ENCODE results near the gene MAD1L1.
"Not testable (repeated sequence)": the region's sequence is repeated elsewhere in the genome, so short reads cannot be mapped to it uniquely, and the experiment has no call there.

Gene MAD1L1

DNA sequence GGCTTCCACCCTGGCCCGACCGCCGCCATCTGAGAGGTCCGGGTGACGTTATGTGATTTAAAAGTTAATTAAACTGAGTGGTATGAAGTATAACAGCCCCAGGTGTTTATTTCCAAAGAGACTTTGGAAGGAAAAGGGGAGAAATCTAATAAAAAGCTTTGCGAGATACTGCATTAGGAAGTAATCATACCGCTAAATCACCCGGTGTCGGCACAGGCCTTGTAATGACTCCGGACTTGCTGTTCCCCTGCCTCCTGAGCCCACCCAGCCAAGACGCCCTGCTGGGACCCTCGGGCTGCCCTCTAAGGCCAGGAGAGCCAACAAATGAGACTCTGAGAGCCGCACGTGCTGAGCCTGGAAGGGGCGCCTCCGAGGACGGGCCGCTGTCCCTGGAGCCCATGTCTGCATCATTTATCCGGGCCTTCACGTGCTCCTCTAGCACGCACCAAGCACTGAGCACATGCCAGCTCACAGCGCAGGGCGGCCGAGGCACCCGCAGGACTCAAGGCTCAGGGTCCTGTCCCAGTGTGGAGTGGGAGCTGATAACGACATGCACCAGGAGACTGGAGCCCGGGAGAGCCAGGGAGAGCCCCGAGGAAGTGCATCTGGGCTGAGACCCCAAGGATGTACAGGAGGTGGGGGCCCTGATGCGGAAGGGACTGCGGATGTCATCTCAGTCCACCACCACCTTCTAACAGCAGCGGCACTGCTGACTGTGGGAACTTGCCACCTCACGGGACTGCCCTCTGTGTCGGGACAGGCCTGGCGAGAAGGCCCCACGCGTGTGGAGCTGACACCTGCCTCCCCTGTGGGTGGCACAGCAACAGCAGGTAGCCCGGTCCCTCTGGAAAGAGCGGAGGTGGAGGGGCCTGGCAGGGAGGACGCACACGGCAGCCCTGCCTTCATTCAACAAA is 380.0 kb downstream of the MAD1L1 start:
- DNase-seq (ENCODE audit: low read depth in 2 of 2): no peak

DNA sequence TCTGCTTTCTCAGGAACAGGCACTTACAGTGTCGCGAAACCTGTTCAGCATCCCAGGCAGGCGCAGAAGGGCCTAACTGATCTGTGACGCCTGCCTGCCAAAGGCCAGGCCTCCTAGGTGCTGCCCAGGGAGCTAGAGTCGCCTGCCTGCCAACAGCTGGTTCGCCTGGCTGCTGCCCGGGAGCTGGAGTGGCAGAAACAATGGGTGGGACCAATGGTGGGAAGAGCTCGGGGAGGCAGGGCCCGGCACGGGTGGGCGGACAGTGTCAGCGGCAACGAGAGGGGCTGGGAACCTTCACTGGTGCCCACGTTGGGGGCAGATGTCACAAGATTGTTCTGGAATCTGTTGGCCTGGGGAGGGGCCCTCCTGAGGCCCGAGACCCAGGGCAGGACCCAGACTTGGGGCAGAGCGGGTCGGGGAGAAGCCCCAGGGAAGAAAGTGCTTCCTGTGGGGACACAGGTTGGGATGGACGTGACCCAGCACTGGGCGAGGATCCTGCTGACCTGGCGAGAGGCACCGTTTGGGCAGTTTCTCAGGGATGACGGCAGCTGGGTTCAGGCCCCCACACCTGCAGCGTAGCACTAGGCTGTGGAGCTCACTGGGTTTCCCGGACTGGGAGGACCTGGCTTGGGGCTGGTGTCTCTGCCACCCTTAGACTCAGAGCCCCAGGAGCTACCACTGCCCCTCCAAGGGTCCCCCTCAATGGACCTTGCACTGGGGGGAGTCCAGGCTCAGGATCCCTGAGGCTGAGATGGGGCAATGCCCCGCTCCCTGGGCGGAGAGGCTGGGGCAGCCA is 380.8 kb downstream of the MAD1L1 start:
- no peak for DNase-seq (ENCODE audit: low read depth in 2 of 2)

DNA sequence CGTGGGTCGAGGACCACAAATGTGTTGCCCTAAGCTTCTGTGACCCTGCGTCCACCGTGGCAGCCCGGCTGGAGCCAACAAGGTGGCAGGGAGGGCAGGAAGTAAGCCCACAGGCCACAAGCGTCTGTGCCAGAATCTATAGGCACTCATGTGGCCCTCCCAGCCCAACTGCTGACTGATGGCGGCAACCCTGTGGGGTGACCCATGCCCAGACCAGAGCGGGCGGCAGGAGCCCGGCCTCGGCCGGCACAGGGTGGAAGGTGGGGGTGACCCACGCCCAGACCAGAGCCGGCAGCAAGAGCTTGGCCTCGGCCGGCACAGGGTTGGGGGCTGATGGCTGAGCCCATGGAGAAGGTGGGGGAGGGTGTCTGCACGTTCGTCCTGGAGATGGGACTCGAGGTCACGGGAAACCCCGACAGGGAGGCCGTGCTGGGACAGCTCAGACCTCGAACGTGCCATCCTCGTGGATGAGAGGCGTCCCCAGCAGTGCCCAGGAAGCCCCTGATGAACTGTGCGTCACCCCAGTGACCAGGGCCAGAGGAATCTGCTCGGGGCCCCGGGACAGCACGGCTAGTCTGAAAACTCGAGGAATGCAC is 381.7 kb downstream of the MAD1L1 start:
- DNase-seq (ENCODE audit: low read depth in 2 of 2): no peak

DNA sequence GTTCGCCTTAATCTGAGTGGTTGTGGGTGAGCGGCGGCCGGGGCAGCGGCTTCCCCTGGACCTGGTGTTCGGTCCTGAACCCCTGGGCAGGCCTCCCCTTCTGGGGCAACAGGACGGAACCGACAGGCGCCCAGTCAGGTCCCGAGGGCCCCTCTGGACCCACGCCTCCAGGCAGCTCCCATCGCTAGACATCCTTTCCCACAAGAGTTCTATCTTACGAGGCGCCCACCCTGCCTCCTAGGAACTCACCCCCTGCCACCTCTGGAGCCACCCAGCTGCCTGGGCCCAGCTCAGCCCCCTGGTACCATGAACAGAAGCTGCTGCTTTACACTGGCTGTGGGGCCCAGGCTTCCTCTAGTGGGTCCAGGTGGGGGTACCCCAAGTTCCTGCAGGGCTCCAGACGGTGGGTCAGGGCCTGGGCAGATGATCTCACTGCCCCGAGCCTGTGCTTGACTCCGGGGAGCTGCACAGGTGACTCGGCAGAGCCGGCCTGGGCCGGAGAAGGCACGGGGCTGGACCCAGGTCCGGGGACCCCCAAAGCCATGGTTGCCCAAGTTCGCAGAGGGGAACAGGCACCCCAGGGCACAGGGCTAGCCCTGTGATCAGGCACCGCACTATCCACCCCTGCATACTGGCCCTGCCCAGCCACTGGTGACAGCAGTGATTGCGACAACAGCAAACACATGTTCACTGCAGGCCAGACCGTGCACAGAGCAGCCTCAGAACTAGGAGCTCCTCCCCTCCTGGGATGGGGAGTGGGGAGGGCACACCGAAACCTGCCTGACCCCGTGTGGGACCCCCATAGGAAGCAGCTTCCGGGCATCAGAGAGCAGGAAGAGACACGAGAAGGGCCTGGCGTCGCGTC is 382.4 kb downstream of the MAD1L1 start:
- DNase-seq (ENCODE audit: low read depth in 2 of 2): no peak

DNA sequence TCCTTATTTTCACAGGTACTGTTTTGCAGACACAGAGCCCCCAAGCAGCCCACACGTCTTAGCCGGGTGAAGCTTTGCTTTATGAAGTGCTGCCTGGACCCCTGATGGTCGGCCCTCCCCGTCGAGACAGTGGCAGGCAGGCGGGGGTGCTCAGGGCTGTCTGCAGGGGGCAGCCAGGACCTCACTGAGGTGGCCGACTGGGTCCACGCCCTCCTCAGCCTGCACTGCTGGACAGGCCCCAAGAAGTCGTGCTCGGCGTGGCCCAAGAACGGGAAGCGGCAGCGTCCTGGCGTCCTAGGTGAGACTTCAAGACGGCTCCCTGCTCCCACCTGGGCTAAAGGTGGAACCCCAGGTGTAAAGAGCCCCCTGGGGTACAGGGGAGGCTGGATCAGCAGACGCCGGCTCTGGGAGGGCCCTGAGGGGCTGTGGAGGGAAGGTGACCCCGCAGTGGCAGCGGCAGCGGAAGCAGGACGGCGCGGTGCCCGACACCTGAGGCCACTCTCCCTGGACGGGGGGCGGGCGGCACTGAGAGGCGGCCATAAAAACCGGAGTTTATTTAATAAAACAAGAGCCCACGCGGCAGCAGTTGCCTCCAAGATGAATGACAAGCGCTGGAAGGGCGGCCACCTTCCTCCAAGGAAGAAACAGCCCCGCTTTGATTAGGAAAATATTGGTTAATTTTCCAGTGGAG is 383.2 kb downstream of the MAD1L1 start:
- DNase-seq (ENCODE audit: low read depth in 2 of 2): no peak

DNA sequence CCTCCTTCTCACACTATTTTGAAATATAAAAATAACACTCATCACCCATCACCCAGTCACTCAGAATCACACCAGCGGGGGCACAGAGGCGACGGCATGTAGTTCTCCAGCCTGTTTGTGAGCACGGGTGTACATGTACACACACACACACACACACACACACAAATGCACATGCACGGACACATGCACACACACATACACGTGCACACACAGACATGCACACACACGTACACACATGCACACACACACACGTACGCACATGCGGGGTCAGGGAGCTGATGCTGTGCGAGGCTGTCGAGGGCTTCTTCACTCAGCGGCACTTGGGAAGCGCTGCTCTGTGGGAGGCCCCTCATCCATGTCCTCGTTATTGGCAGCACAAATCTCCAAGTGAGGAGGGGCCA is 383.8 kb downstream of the MAD1L1 start:
- DNase-seq (ENCODE audit: low read depth in 2 of 2): no peak

DNA sequence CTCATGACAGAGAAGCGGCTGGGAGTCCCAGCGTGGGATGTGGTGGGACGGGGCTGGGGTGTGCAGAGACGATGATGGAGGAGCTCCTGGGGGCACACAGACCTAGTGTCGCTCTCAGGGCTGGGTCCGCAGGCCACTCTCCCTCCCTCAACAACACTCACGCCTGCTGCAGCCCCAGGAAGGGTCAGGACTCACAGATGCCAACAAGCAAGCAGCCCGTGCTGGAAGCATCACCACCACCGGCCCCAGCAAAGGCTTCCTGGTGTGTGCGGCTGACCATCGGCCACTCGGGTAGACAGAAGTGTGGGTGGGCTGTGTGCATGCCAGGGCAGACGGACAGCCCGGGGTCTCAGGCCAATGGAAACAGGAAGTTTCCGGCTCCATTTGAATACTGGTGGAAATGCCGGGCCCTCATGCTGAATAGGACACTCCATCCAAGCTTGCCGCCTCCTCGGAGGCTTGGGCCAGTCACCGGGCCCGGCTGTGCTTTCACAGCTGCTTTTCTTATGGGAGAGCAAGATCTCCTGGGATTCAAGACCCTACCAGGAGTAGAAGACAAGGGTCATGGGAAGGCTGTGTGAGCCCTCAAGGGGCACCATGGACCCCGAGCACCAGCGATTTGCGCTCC is 384.6 kb downstream of the MAD1L1 start:
- DNase-seq (ENCODE audit: low read depth in 2 of 2): no peak

DNA sequence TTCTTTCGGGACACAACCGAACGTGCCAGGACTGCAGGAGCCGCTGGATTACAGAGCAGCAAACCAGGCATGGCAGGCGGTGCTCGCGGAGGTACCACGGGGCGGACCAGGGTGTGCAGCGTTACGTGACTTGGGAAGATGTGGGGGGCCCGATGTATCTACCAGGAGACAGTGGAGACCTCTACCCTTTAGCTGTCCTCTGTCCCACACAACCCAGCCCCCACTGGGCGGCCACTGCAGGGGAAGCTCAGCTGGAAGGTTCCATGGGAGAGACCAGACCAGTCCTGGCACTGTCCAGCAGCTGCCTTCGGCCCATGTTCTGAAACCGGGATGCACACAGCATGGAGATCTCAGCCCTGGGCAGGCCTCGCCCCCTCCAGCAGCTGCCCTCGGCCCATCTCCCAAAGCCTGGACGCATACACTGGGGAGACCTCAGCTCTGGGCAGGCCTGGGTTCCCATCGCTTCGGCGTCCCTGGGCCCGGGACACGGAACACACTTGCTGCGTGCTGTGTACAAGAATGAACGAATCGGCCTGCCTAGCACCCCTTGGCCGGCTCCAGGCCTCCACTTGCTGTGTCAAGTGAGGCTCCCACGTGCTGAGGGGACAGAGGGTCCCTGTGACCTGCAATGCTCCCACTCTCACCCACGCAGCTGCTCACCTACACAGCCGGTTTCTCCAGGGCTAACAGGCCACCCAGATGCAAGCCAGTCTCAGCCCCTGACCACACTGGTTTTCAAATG is 385.3 kb downstream of the MAD1L1 start:
- DNase-seq (ENCODE audit: low read depth in 2 of 2): no peak

DNA sequence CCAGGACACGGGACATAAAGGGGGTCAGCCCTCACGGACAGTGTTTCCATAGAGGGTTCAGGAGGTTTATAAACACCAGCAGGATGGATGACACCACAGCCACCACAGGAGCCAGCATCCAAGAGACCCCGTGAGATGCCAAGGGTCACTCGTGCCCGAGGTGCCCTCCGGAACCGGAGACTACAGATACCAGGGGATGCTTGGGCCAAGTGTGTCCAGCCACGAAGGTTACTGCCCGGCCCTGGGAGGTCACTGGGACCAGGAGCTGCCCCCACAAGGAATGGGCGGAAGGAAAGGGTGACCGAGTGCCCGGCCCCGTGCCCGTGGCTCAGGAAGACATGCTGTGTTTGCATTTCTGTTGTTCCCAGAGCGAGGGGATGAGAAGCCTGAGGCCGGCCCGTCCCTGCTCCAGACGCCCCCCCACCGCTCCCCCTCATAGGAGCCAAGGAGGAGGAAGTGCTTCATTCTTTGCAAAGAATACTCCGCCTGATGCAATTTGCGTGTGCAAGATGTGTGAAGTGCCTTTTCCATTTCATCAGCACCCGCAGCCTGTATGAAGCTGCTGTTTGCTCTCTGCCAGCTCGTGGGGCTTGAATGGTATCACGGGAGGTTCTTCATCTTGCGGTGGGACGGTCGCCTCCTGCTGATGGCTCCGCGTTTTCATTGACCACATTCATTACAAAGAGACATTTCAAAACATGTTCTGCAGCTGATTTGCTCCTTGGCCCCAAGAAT is 386.2 kb downstream of the MAD1L1 start:
- no peak for DNase-seq (ENCODE audit: low read depth in 2 of 2)

DNA sequence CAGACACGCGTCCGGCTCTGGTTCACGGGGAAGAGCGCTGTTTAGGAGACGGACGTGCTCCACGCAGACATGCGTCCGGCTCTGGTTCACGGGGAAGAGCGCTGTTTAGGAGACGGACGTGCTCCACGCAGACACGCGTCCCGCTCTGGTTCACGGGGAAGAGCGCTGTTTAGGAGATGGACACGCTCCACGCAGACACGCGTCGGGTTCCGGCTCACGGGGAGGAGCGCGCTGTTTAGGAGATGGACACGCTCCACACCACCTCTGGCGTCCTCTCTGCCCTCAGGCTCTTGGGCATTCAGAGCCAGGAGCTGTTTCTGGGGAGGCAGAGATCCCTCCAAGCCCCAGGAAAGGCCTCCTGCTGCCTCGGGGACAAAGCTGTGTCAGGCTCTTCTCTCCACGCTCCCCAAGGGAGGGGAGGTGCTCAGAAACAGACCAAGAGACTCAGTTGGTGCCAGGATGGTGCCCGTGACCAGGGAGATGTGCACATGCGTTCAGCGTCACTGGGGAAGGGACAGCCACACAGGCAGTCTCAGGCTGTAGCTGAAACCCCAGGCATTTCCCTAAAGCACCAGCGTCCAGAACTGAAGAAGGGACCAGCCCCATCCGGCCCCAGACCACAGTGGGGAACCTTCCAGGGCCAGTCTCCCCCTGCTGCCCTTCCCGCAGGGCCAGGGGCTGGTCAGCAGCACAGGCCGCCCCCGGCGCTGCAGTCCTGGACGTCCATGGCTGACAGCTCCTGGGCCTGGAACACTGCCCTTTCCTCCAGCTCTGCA is 387.0 kb downstream of the MAD1L1 start:
- DNase-seq (ENCODE audit: low read depth in 2 of 2): no peak

DNA sequence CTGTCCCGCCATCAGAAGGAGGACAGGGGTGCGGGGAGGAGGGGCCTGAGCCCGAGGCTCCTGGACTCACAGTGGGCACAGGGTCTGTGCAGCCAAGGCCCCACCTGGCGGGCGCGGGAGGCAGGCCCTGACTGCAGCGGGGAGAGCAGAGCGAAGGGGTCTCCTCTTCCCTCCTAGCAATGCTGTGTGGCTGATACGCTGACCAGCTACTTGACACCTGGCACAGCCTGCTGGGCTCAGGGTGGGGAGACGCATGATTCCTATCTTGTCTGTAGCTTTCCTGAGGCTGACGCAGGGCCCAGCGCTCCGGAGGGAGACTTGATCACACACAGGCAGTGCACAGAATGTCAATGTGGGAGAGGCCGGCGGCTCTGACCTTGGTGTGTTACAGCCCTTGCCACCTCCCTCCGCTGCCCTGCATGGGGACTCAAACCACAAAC is 387.8 kb downstream of the MAD1L1 start:
- DNase-seq (ENCODE audit: low read depth in 2 of 2): no peak

DNA sequence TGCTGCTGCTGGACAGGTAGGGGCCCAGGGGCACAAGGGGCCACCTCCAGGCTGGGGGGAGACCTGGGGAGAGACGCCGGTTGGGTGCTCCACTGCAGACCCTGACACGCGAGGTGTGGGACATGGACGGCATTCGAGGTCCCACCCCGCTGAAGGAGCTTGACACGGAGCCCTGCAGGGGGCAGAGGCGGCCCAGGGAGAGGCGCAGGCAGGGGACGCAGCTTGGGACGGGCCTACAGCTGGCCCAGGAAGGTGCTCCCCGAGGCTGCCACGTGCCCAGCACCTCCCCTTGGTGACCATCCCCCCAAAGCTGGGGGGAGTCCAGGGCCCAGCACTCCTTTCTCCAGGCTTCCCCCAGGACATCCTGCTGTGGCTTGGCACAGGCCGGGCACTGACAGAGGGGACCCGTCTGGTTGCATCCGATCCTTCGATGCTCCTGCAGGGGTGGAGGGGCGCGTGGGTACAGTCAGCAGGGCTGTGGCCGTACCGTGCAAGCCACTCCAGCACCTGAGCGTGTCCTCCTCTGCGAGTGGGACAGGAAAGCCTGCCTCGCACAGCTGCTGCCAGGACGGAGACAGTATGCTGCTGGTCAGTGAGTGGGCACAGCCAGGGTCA is 388.3 kb downstream of the MAD1L1 start:
- no peak for DNase-seq (ENCODE audit: low read depth in 2 of 2)

DNA sequence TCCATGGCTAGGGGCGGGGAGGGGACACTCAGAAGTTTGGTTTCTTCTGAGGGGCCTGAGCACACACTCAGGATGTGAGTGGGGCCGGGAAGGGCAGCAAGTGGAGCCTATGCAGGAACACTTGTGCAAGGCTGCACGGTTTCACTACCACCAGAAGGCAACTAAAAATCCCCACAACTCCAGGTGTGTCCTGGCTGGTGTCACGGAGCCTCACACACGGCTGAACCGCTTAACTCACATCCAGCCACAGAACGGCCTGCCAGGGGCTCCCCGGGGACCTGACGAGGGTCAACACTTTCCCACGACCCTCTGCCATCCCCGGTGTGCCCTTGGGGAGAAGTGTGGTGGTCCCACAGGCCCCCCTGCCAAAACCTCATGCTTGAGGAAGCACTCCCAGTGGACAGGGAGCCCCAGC is 388.8 kb downstream of the MAD1L1 start:
- no peak for DNase-seq (ENCODE audit: low read depth in 2 of 2)

DNA sequence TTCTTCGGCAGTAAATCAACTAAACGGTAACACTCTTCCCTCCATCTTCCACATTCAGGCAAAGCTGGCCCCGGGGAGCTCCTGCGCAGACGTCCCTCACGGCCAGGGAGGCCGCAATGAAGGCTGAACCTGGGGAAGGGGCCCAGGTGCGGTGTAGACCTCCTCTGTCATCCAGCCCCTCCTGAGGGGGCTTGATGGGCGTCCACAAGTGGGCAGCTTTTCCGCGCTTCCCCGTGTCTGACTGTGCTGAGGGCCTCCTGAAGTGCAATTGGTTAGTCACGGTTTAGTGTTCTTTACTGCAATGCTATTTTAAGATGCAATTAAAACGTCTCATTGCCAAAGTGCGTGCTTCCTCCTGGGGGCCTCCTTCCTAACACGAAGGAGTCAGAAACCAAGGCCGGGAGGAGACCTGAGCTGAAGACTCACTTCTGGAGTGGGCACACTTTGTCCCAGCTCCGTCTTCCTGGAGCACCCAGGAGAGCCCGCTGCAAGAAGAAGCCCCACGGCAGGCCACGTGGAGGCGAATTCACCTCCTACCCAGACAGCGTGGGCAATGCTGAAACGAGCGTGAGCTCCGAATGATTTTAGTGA is 389.4 kb downstream of the MAD1L1 start:
- no peak for DNase-seq (ENCODE audit: low read depth in 2 of 2)

DNA sequence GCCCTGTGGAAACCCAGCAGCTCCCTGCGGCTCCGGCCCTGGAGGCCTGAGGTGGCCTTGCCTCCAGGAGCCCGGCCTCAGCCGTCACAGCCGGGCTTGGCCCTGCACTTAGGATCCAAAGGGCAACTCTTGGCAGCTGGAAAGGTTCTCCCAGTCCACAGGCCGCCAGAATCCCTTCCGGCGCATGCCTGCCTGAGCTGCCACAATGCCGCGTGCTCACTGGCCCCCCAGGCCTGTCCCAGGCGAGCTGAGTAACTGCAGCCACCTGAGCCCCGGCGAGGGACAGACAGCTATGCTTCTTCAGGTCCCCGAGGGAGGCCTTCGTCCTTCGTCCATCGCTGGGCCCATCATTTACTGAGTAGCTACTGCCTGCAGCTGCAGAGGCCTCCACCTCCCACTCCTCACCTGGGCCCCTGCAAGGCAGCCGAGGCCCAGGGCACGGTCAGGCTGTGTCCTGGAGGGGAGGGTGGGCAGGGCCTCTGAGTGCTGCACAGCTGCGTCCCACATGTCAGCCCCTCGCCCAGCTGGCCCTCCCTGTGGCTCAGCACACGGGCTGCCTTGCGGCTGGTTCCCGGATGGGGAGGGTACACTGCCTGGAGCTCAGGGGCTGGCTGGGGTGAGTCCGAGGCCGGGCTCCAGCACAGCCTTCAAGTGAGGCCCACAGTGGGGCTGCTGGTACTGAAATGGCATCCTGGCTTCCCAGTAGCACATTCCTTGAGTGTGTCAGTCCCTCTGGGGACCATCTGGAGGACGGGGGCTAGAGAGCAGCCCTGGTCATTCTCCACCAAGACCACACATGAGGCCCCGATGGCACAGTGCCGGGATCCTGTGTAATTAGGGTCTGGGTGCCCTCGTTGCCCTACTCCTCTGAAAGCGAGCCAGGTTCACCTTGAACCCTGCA is 390.2 kb downstream of the MAD1L1 start:
- no peak for DNase-seq (ENCODE audit: low read depth in 2 of 2)

DNA sequence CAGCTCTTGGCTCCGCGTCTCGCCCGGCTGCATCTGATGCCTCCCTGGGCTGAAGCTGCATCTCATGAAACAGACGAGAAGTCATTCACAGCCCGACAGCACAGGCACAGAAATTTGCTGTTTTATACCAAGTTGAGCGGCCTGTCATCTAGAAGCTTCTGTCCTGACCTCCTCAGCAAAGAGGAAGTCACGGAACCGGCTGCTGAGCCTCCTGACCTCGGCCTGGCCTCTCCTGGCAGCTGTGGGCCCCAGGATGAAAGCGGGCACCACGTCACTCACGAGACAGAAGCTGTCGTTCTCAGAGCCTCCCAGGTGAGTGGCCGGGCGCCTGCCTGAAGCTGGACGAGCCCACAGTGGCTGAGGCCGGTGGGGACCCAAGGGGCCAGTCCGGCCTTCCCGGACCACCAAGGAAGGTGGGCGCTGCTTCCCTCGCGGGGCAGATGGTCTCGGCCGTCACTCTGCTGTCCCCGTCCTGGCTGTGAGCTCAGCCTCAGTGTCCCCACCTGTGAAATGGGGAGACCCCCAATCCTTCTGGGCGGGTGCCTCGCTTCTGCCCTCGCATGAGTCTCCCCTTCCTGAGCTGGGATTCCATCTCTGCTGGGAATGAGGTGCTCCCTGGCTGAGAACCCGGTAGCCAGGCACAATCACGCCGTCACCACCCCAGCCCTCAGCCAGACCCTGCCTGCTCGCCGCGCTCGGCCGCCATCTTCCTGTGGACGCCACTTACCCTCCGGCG is 391.3 kb downstream of the MAD1L1 start:
- DNase-seq (ENCODE audit: low read depth in 2 of 2): not testable (repeated sequence)
